NCI-H2081 (cell line): Measurements from ENCODE around the gene DOC2B.

Source experiments
- DNase-seq, 2 experiments: peaks; one replicate each; lab custom pipeline; 2025; lab: John Stamatoyannopoulos, UW

The DOC2B gene

GRCh38 chr17:162689-163088 lies 18.8 kb downstream of the DOC2B start:
- no peak for DNase-seq

DNA sequence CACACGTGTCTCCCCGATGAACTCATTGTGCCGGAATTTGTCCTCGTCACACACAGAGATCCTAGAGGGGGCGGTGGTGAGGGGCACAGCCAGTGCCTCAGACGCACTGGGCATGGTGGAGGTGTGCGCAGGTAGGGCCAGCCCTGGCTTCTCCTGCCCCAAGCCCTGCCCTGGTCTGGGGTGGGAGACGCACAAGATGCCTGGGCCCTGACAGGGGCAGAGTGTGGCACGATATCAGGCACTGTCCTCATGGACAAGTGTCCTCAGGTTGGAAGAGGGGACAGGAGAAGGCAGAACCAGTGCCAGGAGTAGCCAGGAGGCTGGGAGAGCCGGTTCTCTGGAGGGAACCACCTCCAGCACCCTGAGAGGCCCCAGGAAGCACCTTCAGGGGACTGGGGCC lies 20.0 kb downstream of the DOC2B start:
- no peak for DNase-seq

DNA sequence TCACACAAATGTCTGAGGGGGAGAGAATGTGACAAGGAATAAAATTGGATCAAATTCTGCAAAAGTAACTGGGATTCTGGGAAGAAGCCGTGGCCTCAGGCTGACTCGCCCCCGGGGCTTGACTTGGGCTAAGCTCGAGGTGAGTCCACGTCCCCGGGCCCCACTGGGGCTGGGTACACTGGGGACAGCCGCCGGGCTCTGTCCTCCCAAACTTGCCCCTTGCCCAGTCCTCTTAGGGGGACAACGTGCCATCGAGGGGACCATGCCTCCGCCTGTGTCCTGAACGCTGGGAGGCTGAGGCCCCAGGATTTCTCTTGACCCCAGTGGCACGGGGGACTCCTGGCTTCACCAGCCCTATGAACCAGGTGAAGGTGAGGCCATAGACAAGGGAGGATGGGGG lies 21.1 kb downstream of the DOC2B start:
- DNase-seq, result no peak

DNA sequence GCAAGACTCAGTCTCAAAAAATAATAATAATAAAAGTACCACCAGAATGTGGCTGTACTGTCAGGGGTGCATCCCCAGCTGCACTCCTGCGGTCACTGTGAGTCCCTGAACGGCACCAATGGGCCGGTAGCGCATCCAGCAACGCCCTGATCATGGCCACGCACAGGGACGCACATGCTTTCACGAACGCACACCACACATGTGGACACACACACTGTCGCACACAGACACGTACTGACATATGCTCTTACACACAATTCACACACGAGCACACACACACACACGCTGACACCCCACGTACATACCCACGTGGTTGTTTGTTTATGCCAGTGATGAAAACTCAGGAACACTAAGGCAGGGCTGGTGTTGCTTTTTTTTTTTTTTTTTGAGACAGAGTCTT lies 21.8 kb downstream of the DOC2B start:
- no peak for DNase-seq

GRCh38 chr17:158379-158778 lies 23.1 kb downstream of the DOC2B start:
- no peak for DNase-seq

GRCh38 chr17:157901-158300 lies 23.5 kb downstream of the DOC2B start:
- DNase-seq, result no peak

- DNase-seq, result no peak
These were observed 24.5 kb downstream of the DOC2B start for GRCh38 chr17:156946-157345.

DNA sequence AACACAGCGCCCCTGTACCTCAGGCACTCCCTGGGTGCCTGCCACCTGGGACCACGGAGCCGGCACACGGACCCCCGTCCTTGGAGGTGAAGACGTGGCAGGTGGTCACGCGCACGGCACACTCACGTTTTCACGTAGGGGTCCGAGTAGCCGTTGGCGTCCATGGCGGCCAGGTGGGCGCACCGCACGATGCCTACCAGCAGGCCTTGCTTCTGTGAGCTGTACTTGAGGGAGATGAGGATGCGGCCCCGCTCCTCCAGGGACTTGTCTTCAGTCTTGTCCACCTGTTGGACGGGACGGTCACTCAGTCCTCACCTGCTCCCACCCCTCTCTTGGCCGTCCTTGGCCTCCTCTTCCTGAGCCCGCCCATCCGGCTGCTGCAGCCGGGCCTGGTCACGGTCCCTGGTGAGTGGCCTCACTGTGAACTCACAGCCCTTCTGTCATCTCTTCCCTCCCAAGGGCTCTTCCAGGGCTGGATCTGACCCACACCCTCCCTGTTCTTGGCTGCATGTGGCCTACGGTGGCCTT lies 25.3 kb downstream of the DOC2B start:
- no peak for DNase-seq

- no peak for DNase-seq
These were observed 25.9 kb downstream of the DOC2B start for GRCh38 chr17:155576-155975.

GRCh38 chr17:153851-154250 lies 27.6 kb downstream of the DOC2B start:
- DNase-seq, result no peak

DNA sequence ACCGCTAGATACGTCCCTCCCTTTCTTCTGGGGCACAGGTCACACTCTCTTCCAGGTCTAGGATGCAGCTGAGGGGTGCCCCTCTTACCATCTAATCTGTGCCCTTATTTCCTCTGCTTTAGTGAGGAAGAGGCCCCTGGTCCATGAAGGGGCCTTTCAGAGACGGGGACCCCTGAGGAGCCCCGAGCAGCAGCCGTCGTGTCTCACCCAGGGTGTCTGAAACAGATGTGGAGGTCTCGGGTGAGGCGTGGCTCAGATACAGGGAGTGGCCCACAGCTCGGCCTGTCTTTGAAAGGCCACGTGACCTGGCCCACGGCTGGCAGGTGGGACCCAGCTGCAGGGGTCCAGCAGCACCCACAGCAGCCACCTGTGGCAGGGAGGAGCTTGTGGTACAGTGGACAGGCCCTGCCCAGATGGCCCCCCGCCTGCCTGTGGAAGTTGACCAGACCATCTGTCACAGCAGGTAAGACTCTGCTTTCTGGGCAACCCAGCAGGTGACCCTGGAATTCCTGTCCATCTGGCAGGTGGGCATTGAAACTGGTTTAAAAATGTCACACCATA lies 28.5 kb downstream of the DOC2B start:
- DNase-seq, result no peak

DNA sequence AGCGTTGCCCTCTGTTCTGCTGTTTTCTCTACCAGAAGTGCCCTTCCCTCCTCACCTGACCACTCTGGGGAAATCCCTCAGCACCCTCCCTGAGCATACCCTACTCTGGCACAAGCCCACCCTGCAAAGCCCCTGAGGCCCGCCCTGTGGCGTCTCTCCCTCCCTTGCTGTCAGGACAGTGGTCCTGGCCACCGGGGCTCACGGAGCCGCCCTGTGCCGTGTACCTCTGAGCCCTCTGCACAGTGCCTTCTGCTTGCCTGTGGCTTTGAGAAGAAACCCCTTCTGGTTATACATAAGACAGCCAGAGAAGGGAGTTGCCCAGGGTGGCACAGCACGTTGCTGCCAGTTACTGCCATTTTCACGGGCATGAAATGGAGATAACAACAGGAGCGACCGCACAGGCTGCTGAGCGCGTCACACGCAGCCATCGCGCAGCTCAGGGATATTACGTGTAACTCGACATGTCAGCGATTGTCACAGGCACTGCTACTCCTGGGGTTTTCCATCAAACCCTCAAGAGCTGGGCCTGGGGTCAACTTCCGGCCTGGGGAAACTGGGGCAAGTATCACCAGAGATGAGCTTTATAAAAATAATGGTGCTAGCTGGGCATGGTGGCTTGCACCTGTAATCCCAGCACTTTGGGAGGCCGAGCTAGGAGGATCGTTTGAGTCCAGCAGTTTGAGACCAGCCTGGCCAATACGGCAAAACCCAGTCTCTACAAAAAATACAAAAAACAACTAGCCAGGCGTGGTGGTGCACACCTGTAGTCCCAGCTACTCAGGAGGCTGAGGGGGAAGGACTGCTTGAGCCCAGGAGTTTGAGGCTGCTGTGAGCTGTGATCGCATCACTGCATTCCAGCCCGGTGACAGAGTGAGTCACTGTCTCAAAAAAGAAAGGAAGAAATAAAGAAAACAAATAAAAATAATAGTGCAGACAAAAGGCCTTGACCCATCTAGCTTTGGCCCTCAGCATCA lies 29.3 kb downstream of the DOC2B start:
- no peak for DNase-seq

- DNase-seq, result no peak
These were observed 30.4 kb downstream of the DOC2B start for GRCh38 chr17:151004-151403.

DNA sequence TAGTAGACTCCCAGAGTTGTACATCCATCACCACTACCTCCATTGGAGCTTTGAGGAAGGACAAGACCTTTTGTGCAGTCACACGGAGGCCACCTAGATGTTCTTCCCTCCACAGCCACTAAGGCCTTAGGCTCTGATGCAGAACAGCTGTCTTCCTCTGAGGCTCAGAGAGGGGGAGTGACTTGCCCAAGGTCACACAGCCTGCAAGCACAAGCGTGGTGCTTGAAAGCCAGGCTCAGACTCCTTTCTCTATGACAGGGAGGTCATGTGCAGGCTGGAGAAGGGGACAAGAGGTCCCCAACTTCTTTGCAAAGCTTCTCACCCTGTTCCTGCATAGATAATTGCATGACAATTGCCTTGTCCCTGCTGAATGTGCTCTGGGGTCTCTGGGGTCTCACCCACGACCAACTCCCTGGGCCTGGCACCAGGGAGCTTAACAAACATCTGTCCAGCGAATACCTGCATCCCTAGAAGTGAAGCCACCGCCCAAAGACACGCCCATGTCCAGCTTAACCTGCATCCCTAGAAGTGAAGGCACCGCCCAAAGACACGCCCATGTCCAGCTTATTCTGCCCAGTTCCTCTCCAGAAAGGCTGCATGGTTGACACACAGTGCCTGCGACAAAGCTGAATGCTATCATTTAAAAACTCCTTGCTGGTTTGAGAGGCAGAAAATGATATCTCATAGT lies 31.4 kb downstream of the DOC2B start:
- no peak for DNase-seq

GRCh38 chr17:149231-149630 lies 32.2 kb downstream of the DOC2B start:
- no peak for DNase-seq

DNA sequence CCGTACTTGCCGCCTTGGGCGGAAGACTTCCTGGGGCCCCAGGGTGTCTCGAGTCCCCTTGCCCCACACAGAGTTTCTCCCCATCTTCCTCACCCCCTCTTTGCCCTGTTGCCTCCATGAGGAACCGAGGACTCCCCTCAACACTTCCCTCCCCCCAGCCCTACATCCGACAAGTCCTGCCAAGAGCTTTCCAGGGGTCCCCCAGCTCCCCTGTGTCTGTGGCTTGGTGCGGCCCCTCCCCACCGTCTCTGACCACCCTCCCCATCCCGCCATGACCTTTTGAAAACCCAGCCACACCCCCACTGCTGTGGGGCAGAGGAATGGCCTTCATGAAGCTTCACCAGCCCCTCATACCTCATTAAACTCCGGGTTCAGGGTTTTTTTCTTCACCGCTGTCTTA lies 32.7 kb downstream of the DOC2B start:
- DNase-seq, result no peak

DNA sequence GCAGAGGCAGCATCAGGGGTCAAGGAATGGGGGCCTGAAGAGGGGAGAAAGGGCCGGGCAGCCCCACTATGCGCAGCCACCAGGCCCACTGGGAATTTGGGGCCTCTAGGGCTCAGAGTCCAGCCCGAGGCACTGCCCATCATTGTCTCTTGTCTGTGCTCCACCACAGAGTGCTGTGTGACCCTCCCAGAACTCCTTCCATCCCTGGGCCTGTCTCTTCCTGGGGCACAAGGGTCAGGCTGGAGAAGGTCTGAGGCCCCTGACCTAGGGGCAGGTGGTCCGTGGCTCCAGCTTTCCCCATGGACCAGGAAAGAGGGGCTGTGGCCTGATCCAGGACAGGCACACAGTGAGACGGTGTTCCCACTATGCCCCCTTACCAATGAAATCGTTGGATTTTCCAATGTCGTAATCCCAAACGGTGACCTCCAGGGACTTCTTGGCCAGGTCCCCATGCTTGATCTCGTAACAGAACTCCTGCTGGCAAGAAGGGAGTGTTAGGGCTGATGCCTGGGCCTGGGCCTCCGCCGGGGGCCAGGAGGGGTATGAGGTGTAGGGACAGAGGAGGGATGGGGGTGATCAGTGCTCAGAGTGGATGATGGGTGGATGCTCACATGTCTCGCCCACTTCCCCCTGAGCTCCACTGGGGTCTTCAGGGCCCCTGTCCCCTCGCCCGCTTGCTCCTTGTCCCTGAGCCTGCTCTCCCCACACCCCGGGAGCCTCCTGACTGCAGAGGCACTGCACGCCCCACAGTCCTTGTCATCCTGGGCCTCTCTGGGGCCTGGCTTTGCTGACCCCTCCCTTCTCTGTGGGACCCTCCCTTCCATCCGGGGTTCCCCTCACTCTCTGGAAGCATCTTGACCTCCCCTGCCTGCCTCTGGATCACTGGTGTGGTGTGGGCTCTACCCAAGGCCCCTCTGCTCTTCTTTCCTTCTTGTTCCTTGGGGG lies 33.4 kb downstream of the DOC2B start:
- DNase-seq, result no peak

- no peak for DNase-seq
These were observed 34.3 kb downstream of the DOC2B start for GRCh38 chr17:146983-147761.

GRCh38 chr17:146546-146945 lies 34.9 kb downstream of the DOC2B start:
- DNase-seq, result no peak

GRCh38 chr17:145671-146541 lies 35.5 kb downstream of the DOC2B start:
- no peak for DNase-seq
